HFFc6 (cell line): ENCODE results near the gene CLSTN1. TPM values are rescaled to one million over a fixed set of nuclear protein-coding genes. Genes with fewer than 3 reads are reported as not detected.
"Not testable (repeated sequence)": the region's sequence is repeated elsewhere in the genome, so short reads cannot be mapped to it uniquely, and the experiment has no call there.

ENCODE experiments used
- DNase-seq: peaks from one replicate; pipeline ENCODE4 v3.0.0-alpha.2; 2018
- H3K27ac Mint-ChIP-seq: 2 replicates; pipeline ENCODE4 v1.8.0; 2020; ENCODE audit warnings: mild to moderate bottlenecking, mixed read lengths
- H3K27me3 Mint-ChIP-seq: 2 replicates; pipeline ENCODE4 v1.8.0; 2021; ENCODE audit warnings: mild to moderate bottlenecking, moderate library complexity, mixed read lengths; ENCODE audit not compliant: insufficient read depth
- H3K36me3 Mint-ChIP-seq: 2 replicates; pipeline ENCODE4 v1.8.0; 2021; ENCODE audit warnings: low read depth, mixed read lengths
- H3K4me1 Mint-ChIP-seq: 2 replicates; pipeline ENCODE4 v1.8.0; 2020; ENCODE audit warnings: low read depth, mixed read lengths
- H3K4me3 Mint-ChIP-seq: 2 replicates; pipeline ENCODE4 v1.8.0; 2020; ENCODE audit warnings: mild to moderate bottlenecking, moderate library complexity, mixed read lengths
- H3K9me3 Mint-ChIP-seq: 2 replicates; pipeline ENCODE4 v1.8.0; 2020; ENCODE audit warnings: mild to moderate bottlenecking, mixed read lengths
- total RNA-seq, 6 experiments: library from RNA; stranded (reverse); fragmentation: NEBNext Ultra II Directional; extraction: Animal tissue kit (Norgen Biotek cat#: 25700); gene quantifications; 2 replicates in 1 of 6; 3 replicates in 5 of 6; pipeline ENCODE4 v1.2.3, GENCODE V29; 2021
- TF ChIP-seq, protein P1 (sequence below): fragments of 200-600 bp; sonication (generic); IDR thresholded peaks from 2 replicates; pipeline ENCODE4 v1.5.0; 2021; ENCODE audit warnings: antibody characterized with exemption, mild to moderate bottlenecking

The CLSTN1 gene
- total RNA-seq, 6 experiments from 2014 or later = 128 to 151 (median 137) TPM

DNA sequence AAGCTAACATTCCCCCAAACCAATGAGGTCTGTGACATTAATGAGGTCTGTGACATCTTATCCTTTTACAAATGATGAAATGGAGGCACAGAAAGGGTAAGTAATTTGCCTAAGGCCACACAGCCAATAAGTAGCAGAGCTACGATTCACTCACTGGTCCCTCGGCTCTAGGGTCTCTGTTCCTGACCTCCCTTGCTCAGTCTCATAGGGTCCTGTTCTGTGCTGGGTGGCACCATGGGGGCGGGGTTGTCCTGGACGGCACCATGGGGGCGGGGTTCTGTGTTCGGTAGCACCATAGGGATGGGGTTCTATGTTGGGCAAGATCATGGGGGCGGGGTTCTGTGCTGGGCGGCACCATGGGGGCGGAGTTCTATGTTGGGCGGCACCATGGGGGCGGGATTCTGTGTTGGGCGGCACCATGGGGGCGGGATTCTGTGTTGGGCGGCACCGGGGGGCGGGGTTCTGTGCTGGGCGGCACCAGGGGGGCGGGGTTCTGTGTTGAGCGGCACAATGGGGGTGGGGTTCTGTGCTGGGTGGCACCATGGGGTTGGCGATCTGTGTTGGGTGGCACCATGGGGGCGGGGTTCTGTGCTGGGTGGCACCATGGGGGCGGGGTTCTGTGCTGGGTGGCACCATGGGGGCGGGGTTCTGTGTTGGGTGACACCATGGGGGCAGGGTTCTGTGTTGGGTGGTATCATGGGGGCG is 55.6 kb downstream of the CLSTN1 start:
- TF ChIP-seq, protein P1, sequence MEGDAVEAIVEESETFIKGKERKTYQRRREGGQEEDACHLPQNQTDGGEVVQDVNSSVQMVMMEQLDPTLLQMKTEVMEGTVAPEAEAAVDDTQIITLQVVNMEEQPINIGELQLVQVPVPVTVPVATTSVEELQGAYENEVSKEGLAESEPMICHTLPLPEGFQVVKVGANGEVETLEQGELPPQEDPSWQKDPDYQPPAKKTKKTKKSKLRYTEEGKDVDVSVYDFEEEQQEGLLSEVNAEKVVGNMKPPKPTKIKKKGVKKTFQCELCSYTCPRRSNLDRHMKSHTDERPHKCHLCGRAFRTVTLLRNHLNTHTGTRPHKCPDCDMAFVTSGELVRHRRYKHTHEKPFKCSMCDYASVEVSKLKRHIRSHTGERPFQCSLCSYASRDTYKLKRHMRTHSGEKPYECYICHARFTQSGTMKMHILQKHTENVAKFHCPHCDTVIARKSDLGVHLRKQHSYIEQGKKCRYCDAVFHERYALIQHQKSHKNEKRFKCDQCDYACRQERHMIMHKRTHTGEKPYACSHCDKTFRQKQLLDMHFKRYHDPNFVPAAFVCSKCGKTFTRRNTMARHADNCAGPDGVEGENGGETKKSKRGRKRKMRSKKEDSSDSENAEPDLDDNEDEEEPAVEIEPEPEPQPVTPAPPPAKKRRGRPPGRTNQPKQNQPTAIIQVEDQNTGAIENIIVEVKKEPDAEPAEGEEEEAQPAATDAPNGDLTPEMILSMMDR = no peak
- Mint-ChIP-seq H3K36me3 (peaks cover 11% of the 10 kb centered on the region), H3K27me3 (peaks cover 1% of the 10 kb centered on the region), H3K4me1 (peaks cover 24% of the 10 kb centered on the region), H3K4me3 (no peak overlapping the region), H3K27ac (0 out of 2 replicates have a peak overlapping the region, but pooled peaks have one; percentile 7), H3K9me3 (no peaks in the 10 kb centered on the region)
- no peak for DNase-seq

DNA sequence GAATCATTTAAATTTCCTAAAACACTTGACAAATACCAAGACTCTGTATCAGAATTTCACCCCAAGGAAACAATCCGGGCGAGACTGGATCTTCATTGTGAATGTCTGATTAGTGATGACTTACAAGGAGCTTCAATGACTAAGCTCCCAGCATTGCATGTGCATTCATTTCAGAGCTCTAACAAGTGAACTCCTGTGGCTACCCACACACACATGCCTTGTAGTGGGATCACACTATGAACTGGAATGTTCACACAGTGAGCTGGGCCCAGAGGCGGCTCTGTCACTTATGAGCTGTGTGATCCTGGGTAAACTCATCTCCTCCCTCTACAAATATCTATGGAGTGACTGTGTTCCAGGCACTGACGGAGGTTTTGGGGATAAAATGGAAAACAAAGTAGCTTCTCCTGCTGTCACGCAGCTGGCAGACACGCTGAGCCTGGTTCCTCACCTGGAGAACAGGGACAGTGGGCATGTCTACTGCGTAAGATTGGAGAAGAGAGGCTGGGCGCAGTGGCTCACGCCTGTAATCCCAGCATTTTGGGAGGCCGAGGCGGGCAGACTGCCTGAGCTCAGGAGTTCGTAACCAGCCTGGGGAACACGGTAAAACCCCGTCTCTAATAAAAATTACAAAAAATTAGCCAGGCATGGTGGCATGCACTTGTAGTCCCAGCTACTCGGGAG is 56.9 kb downstream of the CLSTN1 start:
- TF ChIP-seq, protein P1 = no peak
- peak overlapping the region; percentile 45 for H3K4me3 Mint-ChIP-seq
- peak overlapping the region; percentile 89 for H3K27ac Mint-ChIP-seq
- peaks cover 1% of the 10 kb centered on the region for H3K27me3 Mint-ChIP-seq
- H3K4me1 Mint-ChIP-seq = peaks cover 24% of the 10 kb centered on the region
- no peaks in the 10 kb centered on the region for H3K9me3 Mint-ChIP-seq
- peak; percentile 100 for DNase-seq
- no peaks in the 10 kb centered on the region; the same call in 1 of the 2 replicates for H3K36me3 Mint-ChIP-seq

DNA sequence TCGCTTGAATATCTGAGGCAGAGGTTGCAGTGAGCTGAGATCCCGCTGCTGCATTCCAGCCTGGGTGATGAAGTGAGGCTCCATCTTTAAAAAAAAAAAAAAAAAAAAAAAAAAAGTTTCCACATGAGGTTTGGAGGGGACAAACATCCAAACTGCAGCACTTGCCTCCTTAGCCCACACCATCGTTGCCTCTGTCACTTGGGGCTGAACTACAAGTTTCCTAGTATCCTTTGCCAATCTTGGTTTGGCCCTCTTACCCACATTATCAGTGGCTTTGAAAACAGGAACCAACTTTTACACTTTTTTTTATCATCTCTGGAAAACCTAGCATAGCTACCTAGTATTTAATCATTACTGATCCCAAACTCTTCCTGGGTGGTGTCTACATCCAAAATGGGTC is 59.2 kb downstream of the CLSTN1 start:
- Mint-ChIP-seq H3K4me1 (peaks cover 24% of the 10 kb centered on the region), H3K36me3 (no peaks in the 10 kb centered on the region; the same call in 1 of the 2 replicates), H3K27me3 (peaks cover 1% of the 10 kb centered on the region), H3K27ac (no peak overlapping the region), H3K9me3 (no peaks in the 10 kb centered on the region), H3K4me3 (no peak overlapping the region)
- DNase-seq = no peak
- TF ChIP-seq, protein P1 = no peak

DNA sequence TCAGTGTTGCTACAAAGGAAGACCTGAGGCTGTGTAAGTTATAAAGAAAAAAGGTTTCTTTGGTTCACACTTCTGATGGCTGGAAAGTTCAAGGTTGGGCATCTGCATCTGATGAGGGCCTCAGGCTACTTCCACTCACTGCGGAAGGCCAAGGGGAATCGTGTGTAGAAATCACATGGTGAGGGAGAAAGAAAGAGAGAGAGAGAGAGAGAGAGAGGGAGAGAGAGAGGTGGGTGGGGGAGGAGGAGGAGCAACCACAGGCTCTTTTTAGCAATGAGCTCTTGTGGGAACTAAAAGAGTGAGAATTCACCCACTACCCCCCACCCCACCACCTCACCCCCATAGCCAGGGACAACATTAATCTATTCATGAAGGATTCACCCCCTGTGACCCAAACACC is 59.9 kb downstream of the CLSTN1 start:
- TF ChIP-seq, protein P1 = no peak
- H3K27me3 Mint-ChIP-seq = peaks cover 1% of the 10 kb centered on the region
- no peaks in the 10 kb centered on the region; the same call in 1 of the 2 replicates for H3K36me3 Mint-ChIP-seq
- no peak overlapping the region for H3K4me3 Mint-ChIP-seq
- H3K9me3 Mint-ChIP-seq = no peaks in the 10 kb centered on the region
- H3K27ac Mint-ChIP-seq = no peak overlapping the region
- peaks cover 24% of the 10 kb centered on the region for H3K4me1 Mint-ChIP-seq
- no peak for DNase-seq

DNA sequence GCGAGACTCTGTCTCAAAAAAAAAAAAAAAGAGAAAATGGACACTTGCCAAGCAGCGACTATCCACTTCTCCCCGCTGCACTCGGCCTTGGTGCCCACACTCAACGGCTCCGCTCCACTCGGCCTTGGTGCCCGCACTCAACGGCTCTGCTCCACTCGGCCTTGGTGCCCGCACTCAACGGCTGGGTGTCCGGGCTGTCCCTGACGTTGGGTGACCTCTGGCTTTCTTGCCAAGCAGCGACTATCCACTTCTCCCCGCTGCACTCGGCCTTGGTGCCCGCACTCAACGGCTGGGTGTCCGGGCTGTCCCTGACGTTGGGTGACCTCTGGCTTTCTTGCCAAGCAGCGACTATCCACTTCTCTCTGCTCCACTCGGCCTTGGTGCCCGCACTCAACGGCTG is 61.3 kb downstream of the CLSTN1 start:
- H3K27me3 Mint-ChIP-seq, DNase-seq, H3K36me3 Mint-ChIP-seq, H3K27ac Mint-ChIP-seq, H3K9me3 Mint-ChIP-seq, H3K4me3 Mint-ChIP-seq: not testable (repeated sequence)
- H3K4me1 Mint-ChIP-seq = peaks cover 19% of the 10 kb centered on the region

DNA sequence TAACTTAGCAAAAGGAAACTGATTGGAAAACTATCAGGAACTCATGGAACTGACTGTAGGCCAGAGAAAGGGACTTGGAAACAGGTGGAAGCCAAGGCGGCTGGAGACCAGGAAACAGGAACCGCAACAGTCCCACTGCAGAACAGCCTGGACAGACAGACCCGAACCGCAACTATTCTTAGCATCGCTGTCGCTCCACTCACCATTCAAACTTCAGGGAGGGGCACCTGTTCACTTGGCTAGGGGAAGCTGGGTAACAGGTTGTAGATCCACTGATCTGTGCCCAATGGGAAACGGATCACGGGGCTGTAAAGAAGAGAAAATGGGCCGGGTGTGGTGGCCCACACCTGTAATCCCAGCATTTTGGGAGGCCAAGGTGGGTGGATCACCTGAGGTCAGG is 61.9 kb downstream of the CLSTN1 start:
- Mint-ChIP-seq H3K4me1 (peaks cover 14% of the 10 kb centered on the region), H3K36me3 (no peaks in the 10 kb centered on the region; the same call in 1 of the 2 replicates), H3K27ac (no peak overlapping the region), H3K27me3 (peaks cover 3% of the 10 kb centered on the region), H3K4me3 (no peak overlapping the region), H3K9me3 (no peaks in the 10 kb centered on the region)
- TF ChIP-seq, protein P1 = no peak
- no peak for DNase-seq
